B cell (primary cell): ENCODE data around the gene TRIM44. TPM values are rescaled to one million over a fixed set of nuclear protein-coding genes. Genes with fewer than 3 reads are reported as not detected.

Experiments
- ATAC-seq: fragments of 200-7000 bp; cut with Tn5 transposase; one replicate; pipeline ENCODE4 v1.10.0; 2021; ENCODE audit warnings: low read depth, mild to moderate bottlenecking, moderate number of reproducible peaks, moderate library complexity
- CTCF ChIA-PET: fragments of 350-600 bp; sonication (Branson Sonifier 250); formaldehyde crosslinking; loops from one replicate; lab custom pipeline; 2021; ENCODE audit warnings: antibody characterized with exemption, inconsistent platforms; lab: Charles Lee
- POLR2A ChIA-PET: fragments of 350-600 bp; sonication (Branson Sonifier 250); formaldehyde crosslinking; loops from one replicate; lab custom pipeline; 2021; ENCODE audit warnings: antibody characterized with exemption; lab: Charles Lee
- DNase-seq: peaks from one replicate; pipeline ENCODE4 v3.0.0; 2013
- H2AFZ ChIP-seq: 2 replicates; pipeline ENCODE4 v1.6.1; 2012; ENCODE audit warnings: mild to moderate bottlenecking, low read depth, low read length; ENCODE audit not compliant: insufficient read depth, poor library complexity, severe bottlenecking
- H3K27ac ChIP-seq, 2 donors: 1 replicate in 1 of 2; 2 replicates in 1 of 2; pipeline ENCODE4 v1.5.1; 2012 to 2013; ENCODE audit warnings: low read length in 2 of 2, mild to moderate bottlenecking in 2 of 2, moderate library complexity in 1 of 2
- H3K27me3 ChIP-seq, 4 experiments: fragments of 200-600 bp in 1 of 4; sonication (generic) in 1 of 4; replicated peaks in 1 of 4; 1 replicate in 2 of 4; 2 replicates in 2 of 4; pipeline versions ENCODE4 v1.6.1 to v1.7.0; 2013 to 2016; ENCODE audit warnings: low read length in 3 of 4, mild to moderate bottlenecking in 2 of 4, mixed read lengths in 1 of 4, moderate library complexity in 1 of 4; ENCODE audit not compliant: insufficient read depth in 4 of 4, control insufficient read depth in 3 of 4; ENCODE audit errors: control extremely low read depth in 1 of 4
- H3K36me3 ChIP-seq, 2 experiments: replicated peaks in 1 of 2; 1 replicate in 1 of 2; 2 replicates in 1 of 2; pipeline versions ENCODE4 v1.6.1 to v1.7.1; 2013; ENCODE audit warnings: low read length in 1 of 2; ENCODE audit not compliant: insufficient read depth in 2 of 2, control insufficient read depth in 1 of 2; ENCODE audit errors: control extremely low read depth in 1 of 2, extremely low read depth in 1 of 2
- H3K4me1 ChIP-seq, 2 donors: fragments of 200-600 bp in 1 of 2; sonication (generic) in 1 of 2; 1 replicate in 1 of 2; 2 replicates in 1 of 2; pipeline versions ENCODE4 v1.5.1 to v1.6.1; 2013 to 2017; ENCODE audit warnings: low read length in 2 of 2; ENCODE audit not compliant: control insufficient read depth in 2 of 2, insufficient read depth in 2 of 2
- H3K4me2 ChIP-seq: replicated peaks from 2 replicates; pipeline ENCODE3; 2012; ENCODE audit warnings: mild to moderate bottlenecking, low read depth, low read length; ENCODE audit not compliant: poor library complexity, severe bottlenecking
- H3K4me3 ChIP-seq, 5 experiments: fragments of 200-600 bp in 1 of 5; sonication (generic) in 1 of 5; 1 replicate in 3 of 5; 2 replicates in 2 of 5; pipeline versions ENCODE4 v1.5.1 to v1.7.0; 2011 to 2016; ENCODE audit warnings: low read length in 4 of 5, mild to moderate bottlenecking in 4 of 5, low read depth in 2 of 5, control low read depth in 1 of 5, moderate library complexity in 1 of 5; ENCODE audit not compliant: insufficient read depth in 1 of 5; ENCODE audit errors: control extremely low read depth in 1 of 5, extremely low read depth in 1 of 5
- H3K79me2 ChIP-seq: fragments of 200-600 bp; sonication (generic); one replicate; pipeline ENCODE4 v1.6.0; 2016; ENCODE audit warnings: low read length; ENCODE audit not compliant: control insufficient read depth, insufficient read depth
- H3K9ac ChIP-seq: fragments of 200-600 bp; sonication (generic); 2 replicates; pipeline ENCODE4 v1.6.1; 2017; ENCODE audit warnings: mild to moderate bottlenecking, low read length, moderate library complexity
- H3K9me3 ChIP-seq, 3 donors: one replicate each; pipeline versions ENCODE4 v1.6.1 to v1.7.1; 2013; ENCODE audit warnings: low read length in 2 of 3; ENCODE audit not compliant: control insufficient read depth in 2 of 3, insufficient read depth in 1 of 3; ENCODE audit errors: control extremely low read depth in 1 of 3
- H4K20me1 ChIP-seq: 2 replicates; pipeline ENCODE4 v1.6.0; 2012; ENCODE audit warnings: mild to moderate bottlenecking, low read length; ENCODE audit not compliant: insufficient read depth, control insufficient read depth, poor library complexity, severe bottlenecking
- H3K27ac Mint-ChIP-seq: one replicate; pipeline ENCODE4 v1.8.0; 2021; ENCODE audit warnings: mixed read lengths
- H3K27me3 Mint-ChIP-seq: one replicate; pipeline ENCODE4 v1.8.0; 2021; ENCODE audit warnings: mixed read lengths
- H3K4me1 Mint-ChIP-seq: one replicate; pipeline ENCODE4 v1.8.0; 2021; ENCODE audit warnings: mixed read lengths
- H3K4me3 Mint-ChIP-seq: one replicate; pipeline ENCODE4 v1.8.0; 2021; ENCODE audit warnings: mixed read lengths
- H3K9me3 Mint-ChIP-seq: one replicate; pipeline ENCODE4 v1.8.0; 2022; ENCODE audit warnings: mixed read lengths; ENCODE audit not compliant: insufficient read depth
- EZH2 ChIP-seq: IDR thresholded peaks from 2 replicates; pipeline ENCODE4 v1.6.1; 2012; ENCODE audit warnings: borderline replicate concordance, low read depth, mild to moderate bottlenecking, moderate library complexity, low read length; ENCODE audit not compliant: insufficient read depth, poor library complexity, severe bottlenecking
- WGBS: methylation state at CpG from one replicate; pipeline ENCODE4 v1.1.5; 2013; ENCODE audit warnings: missing lambda C conversion rate; ENCODE audit not compliant: insufficient coverage; 5-methylcytosine and 5-hydroxymethylcytosine counted together
- intact Hi-C: fragments of 100-400 bp; cut with micrococcal nuclease; formaldehyde crosslinking; loops from one replicate; pipeline ENCODE4 v1.10.0; 2022
- polyA plus RNA-seq: library from polyadenylated mRNA; depleted of rRNA; stranded (reverse); fragments of >200 nt; gene quantifications from 2 replicates; pipeline ENCODE4 v1.2.3, GENCODE V29; 2012
- total RNA-seq, 2 donors: library from RNA; stranded (reverse); fragments of 120-200 nt in 1 of 2; gene quantifications; 1 replicate in 1 of 2; 2 replicates in 1 of 2; pipeline versions ENCODE4 v1.2.3 to v1.2.4, GENCODE V29; 2013 to 2022
- TF ChIP-seq, protein P1 (sequence below): fragments of 200-600 bp; IDR thresholded peaks from one replicate; pipeline ENCODE4 v1.8.0; 2022; ENCODE audit warnings: antibody characterized with exemption, mild to moderate bottlenecking

Gene TRIM44
- total and polyA plus RNA-seq, 2 donors (not counting 1 experiment from before 2014, with no cell fraction given), result 39.1 to 71.1 TPM

GRCh38 chr11:35615921-35616900 lies 46.4 kb upstream of the TRIM44 start:
- H3K36me3 ChIP-seq, result no peaks in the 10 kb centered on the region
- Mint-ChIP-seq H3K27ac (no peak overlapping the region), H3K4me1 (peaks cover 16% of the 10 kb centered on the region), H3K27me3 (peaks cover 38% of the 10 kb centered on the region), H3K9me3 (no peaks in the 10 kb centered on the region), H3K4me3 (peak overlapping the region; percentile 65)
- CTCF ChIA-PET, result interaction anchor here (0.5 to 7.6 kb wide), 15 partner anchors 8 to 877 kb away, joined by 3 to 109 read pairs (median 3); no protein-coding TSS in a partner anchor
- ATAC-seq, result peak; percentile 44
- WGBS, result 0% methylated on average over 1 of the region's 8 CpGs
- no peak overlapping the region for H3K9ac ChIP-seq
- TF ChIP-seq, protein P1, sequence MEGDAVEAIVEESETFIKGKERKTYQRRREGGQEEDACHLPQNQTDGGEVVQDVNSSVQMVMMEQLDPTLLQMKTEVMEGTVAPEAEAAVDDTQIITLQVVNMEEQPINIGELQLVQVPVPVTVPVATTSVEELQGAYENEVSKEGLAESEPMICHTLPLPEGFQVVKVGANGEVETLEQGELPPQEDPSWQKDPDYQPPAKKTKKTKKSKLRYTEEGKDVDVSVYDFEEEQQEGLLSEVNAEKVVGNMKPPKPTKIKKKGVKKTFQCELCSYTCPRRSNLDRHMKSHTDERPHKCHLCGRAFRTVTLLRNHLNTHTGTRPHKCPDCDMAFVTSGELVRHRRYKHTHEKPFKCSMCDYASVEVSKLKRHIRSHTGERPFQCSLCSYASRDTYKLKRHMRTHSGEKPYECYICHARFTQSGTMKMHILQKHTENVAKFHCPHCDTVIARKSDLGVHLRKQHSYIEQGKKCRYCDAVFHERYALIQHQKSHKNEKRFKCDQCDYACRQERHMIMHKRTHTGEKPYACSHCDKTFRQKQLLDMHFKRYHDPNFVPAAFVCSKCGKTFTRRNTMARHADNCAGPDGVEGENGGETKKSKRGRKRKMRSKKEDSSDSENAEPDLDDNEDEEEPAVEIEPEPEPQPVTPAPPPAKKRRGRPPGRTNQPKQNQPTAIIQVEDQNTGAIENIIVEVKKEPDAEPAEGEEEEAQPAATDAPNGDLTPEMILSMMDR, result peak; percentile 91
- TF ChIP-seq EZH2, result no peak
- no peak overlapping the region for H3K4me3 ChIP-seq
- H2AFZ ChIP-seq, result no peak overlapping the region
- H3K79me2 ChIP-seq, result no peaks in the 10 kb centered on the region
- H3K27me3 ChIP-seq, result peaks cover 0 to 49% (median 25%) of the 10 kb centered on the region in 4 experiments
- peaks cover 17 to 21% of the 10 kb centered on the region in 2 donors for H3K4me1 ChIP-seq
- intact Hi-C loops, result loop anchor here (1.0 to 5.0 kb wide), 4 partner anchors 46 to 876 kb away; partner anchors contain the start of gene TRIM44
- POLR2A ChIA-PET, result no interaction called here
- no peak overlapping the region for H3K4me2 ChIP-seq
- no peak overlapping the region for H3K27ac ChIP-seq
- H3K9me3 ChIP-seq, result peaks cover 0 to 1% (median 0%) of the 10 kb centered on the region in 3 donors
- peak; percentile 70 for DNase-seq
- H4K20me1 ChIP-seq, result no peaks in the 10 kb centered on the region
